ENCODE data around the gene MLANA. TPM values are rescaled to one million over a fixed set of nuclear protein-coding genes. Genes with fewer than 3 reads are reported as not detected.

Gene MLANA
- total RNA-seq, 1 donor from 2014 or later, result not detected

GRCh38 chr9:5949103-5949699 is 58.5 kb downstream of the MLANA start:
- Mint-ChIP-seq H3K4me1 (ENCODE audit: low read depth, unreplicated experiment) (peaks cover 17% of the 10 kb centered on the region), H3K9me3 (ENCODE audit: unreplicated experiment) (no peaks in the 10 kb centered on the region), H3K4me3 (ENCODE audit: unreplicated experiment) (no peak overlapping the region), H3K36me3 (ENCODE audit: low read depth, unreplicated experiment) (no peaks in the 10 kb centered on the region), H3K27me3 (ENCODE audit: low read depth, unreplicated experiment) (no peaks in the 10 kb centered on the region), H3K27ac (ENCODE audit: unreplicated experiment) (no peak overlapping the region)
- FAIRE-seq (no peak), DNase-seq (ENCODE audit: low read depth) (peak; percentile 7)
- H3K36me3 ChIP-seq (ENCODE audit: insufficient read depth, low read length), result no peaks in the 10 kb centered on the region
- peaks cover 8% of the 10 kb centered on the region for H4K20me1 ChIP-seq (ENCODE audit: insufficient read depth, low read length)
- TF ChIP-seq EZH2 (IDR thresholded peaks at IDR 0.05; ENCODE audit: insufficient read depth, low read length), result no peak
- no peak for TF ChIP-seq CTCF (IDR thresholded peaks at IDR 0.05; ENCODE audit: insufficient read depth, low read depth, low read length)
- no peaks in the 10 kb centered on the region for H3K9me3 ChIP-seq (ENCODE audit: insufficient read depth, low read depth, low read length)
- no peaks in the 10 kb centered on the region for H3K4me1 ChIP-seq (ENCODE audit: insufficient read depth, low read length)
- H3K4me2 ChIP-seq (ENCODE audit: low read length), result peak overlapping the region; percentile 8
- no peak overlapping the region for H3K27ac ChIP-seq (ENCODE audit: low read depth, low read length)
- H2AFZ ChIP-seq (ENCODE audit: low read depth, low read length), result no peak overlapping the region
- H3K9ac ChIP-seq (ENCODE audit: low read length), result no peak overlapping the region
- H3K4me3 ChIP-seq (ENCODE audit: insufficient read depth, low read depth, low read length), result no peak overlapping the region
- H3K27me3 ChIP-seq (ENCODE audit: insufficient read depth, low read length), result no peaks in the 10 kb centered on the region
- H3K79me2 ChIP-seq (ENCODE audit: insufficient read depth, low read length), result no peaks in the 10 kb centered on the region

GRCh38 chr9:5950261-5950660 is 59.6 kb downstream of the MLANA start:
- no peaks in the 10 kb centered on the region for H3K27me3 Mint-ChIP-seq (ENCODE audit: low read depth, unreplicated experiment)
- Histone ChIP-seq H3K4me2 (ENCODE audit: low read length) (no peak overlapping the region), H3K4me1 (ENCODE audit: insufficient read depth, low read length) (no peaks in the 10 kb centered on the region), H3K27ac (ENCODE audit: low read depth, low read length) (no peak overlapping the region), H4K20me1 (ENCODE audit: insufficient read depth, low read length) (peaks cover 10% of the 10 kb centered on the region), H3K9me3 (ENCODE audit: insufficient read depth, low read depth, low read length) (no peaks in the 10 kb centered on the region), H3K9ac (ENCODE audit: low read length) (no peak overlapping the region), H3K79me2 (ENCODE audit: insufficient read depth, low read length) (no peaks in the 10 kb centered on the region), H3K36me3 (ENCODE audit: insufficient read depth, low read length) (no peaks in the 10 kb centered on the region), H2AFZ (ENCODE audit: low read depth, low read length) (no peak overlapping the region), H3K27me3 (ENCODE audit: insufficient read depth, low read length) (no peaks in the 10 kb centered on the region), H3K4me3 (ENCODE audit: insufficient read depth, low read depth, low read length) (no peak overlapping the region)
- H3K4me3 Mint-ChIP-seq (ENCODE audit: unreplicated experiment), result no peak overlapping the region
- peaks cover 17% of the 10 kb centered on the region for H3K4me1 Mint-ChIP-seq (ENCODE audit: low read depth, unreplicated experiment)
- TF ChIP-seq EZH2 (IDR thresholded peaks at IDR 0.05; ENCODE audit: insufficient read depth, low read length) (no peak), CTCF (IDR thresholded peaks at IDR 0.05; ENCODE audit: insufficient read depth, low read depth, low read length) (no peak)
- no peak for FAIRE-seq
- no peak for DNase-seq (ENCODE audit: low read depth)
- H3K36me3 Mint-ChIP-seq (ENCODE audit: low read depth, unreplicated experiment), result no peaks in the 10 kb centered on the region
- no peak overlapping the region for H3K27ac Mint-ChIP-seq (ENCODE audit: unreplicated experiment)
- H3K9me3 Mint-ChIP-seq (ENCODE audit: unreplicated experiment), result no peaks in the 10 kb centered on the region

GRCh38 chr9:5951686-5952211 is 61.1 kb downstream of the MLANA start:
- Histone ChIP-seq H3K27me3 (ENCODE audit: insufficient read depth, low read length) (no peaks in the 10 kb centered on the region), H3K36me3 (ENCODE audit: insufficient read depth, low read length) (no peaks in the 10 kb centered on the region), H4K20me1 (ENCODE audit: insufficient read depth, low read length) (peaks cover 10% of the 10 kb centered on the region), H2AFZ (ENCODE audit: low read depth, low read length) (no peak overlapping the region), H3K4me1 (ENCODE audit: insufficient read depth, low read length) (no peaks in the 10 kb centered on the region), H3K9ac (ENCODE audit: low read length) (no peak overlapping the region), H3K9me3 (ENCODE audit: insufficient read depth, low read depth, low read length) (no peaks in the 10 kb centered on the region), H3K79me2 (ENCODE audit: insufficient read depth, low read length) (no peaks in the 10 kb centered on the region), H3K4me3 (ENCODE audit: insufficient read depth, low read depth, low read length) (no peak overlapping the region), H3K27ac (ENCODE audit: low read depth, low read length) (no peak overlapping the region), H3K4me2 (ENCODE audit: low read length) (no peak overlapping the region)
- no peak for FAIRE-seq
- peak; percentile 54 for DNase-seq (ENCODE audit: low read depth)
- Mint-ChIP-seq H3K4me3 (ENCODE audit: unreplicated experiment) (no peak overlapping the region), H3K27me3 (ENCODE audit: low read depth, unreplicated experiment) (no peaks in the 10 kb centered on the region), H3K4me1 (ENCODE audit: low read depth, unreplicated experiment) (peaks cover 17% of the 10 kb centered on the region), H3K9me3 (ENCODE audit: unreplicated experiment) (no peaks in the 10 kb centered on the region), H3K27ac (ENCODE audit: unreplicated experiment) (no peak overlapping the region), H3K36me3 (ENCODE audit: low read depth, unreplicated experiment) (no peaks in the 10 kb centered on the region)
- TF ChIP-seq EZH2 (IDR thresholded peaks at IDR 0.05; ENCODE audit: insufficient read depth, low read length) (no peak), CTCF (IDR thresholded peaks at IDR 0.05; ENCODE audit: insufficient read depth, low read depth, low read length) (no peak)

Data from astrocyte (in vitro differentiated cells and primary cell).